OCI-LY7 (cell line): ENCODE data around the gene HTR1B.

Experiments
- CTCF ChIP-seq: fragments of 200-600 bp; sonication (generic); conservative IDR thresholded peaks from 2 replicates; pipeline ENCODE4 v1.5.1; 2014; ENCODE audit warnings: mild to moderate bottlenecking, antibody characterized with exemption, low read length, moderate library complexity, mixed read lengths
- EZH2phosphoT487 ChIP-seq: fragments of 200-600 bp; sonication (generic); IDR thresholded peaks from 2 replicates; pipeline ENCODE4 v1.6.1; 2018; ENCODE audit warnings: low read depth, borderline replicate concordance, mild to moderate bottlenecking, mixed run types, antibody characterized with exemption, low read length, moderate library complexity, mixed read lengths

- no peak for TF ChIP-seq CTCF
- no peak for TF ChIP-seq EZH2phosphoT487
These were observed 16.0 kb downstream of the HTR1B start for GRCh38 chr6:77447254-77447653.
